HTERT RPE-1 (cell line): ENCODE measurements around the gene DOCK3.
"Not testable (repeated sequence)": the region's sequence is repeated elsewhere in the genome, so short reads cannot be mapped to it uniquely, and the experiment has no call there.

Experiments
- in situ Hi-C: fragments of 300-500 bp; cut with MboI; formaldehyde crosslinking; loops from 4 replicates; pipeline ENCODE4 v1.14.3; 2020; ENCODE audit warnings: low sequenced_read_pairs

The DOCK3 gene

DNA sequence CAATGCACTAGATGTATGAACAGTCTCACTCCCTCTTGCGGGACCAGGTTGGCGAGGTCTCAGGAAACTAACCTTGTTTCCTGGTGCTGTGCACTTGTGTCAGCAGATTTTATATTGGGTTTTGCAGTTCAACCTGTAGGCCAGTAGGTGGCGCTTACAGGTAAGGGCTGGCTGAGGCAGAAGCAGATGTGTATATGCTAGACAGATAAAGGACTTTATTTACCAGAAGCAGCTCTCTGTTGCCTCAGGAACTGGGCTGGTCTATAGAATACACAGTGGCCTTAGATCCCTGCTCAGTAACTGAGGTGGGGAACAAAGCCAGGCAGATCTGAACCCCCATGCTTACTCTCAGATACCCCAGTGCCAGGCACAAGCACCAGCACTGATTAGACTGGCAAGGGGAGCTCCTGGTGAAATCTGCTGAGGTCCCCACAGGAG lies 296.8 kb downstream of the DOCK3 start:
- in situ Hi-C loops: no loop called here

GRCh38 chr3:50972029-50972428 lies 297.3 kb downstream of the DOCK3 start:
- in situ Hi-C loops: no loop called here

- in situ Hi-C loops: not testable (repeated sequence)
Measured at GRCh38 chr3:50978586-50978985, 303.9 kb downstream of the DOCK3 start.

GRCh38 chr3:50978991-50979667 lies 304.4 kb downstream of the DOCK3 start:
- in situ Hi-C loops: no loop called here

DNA sequence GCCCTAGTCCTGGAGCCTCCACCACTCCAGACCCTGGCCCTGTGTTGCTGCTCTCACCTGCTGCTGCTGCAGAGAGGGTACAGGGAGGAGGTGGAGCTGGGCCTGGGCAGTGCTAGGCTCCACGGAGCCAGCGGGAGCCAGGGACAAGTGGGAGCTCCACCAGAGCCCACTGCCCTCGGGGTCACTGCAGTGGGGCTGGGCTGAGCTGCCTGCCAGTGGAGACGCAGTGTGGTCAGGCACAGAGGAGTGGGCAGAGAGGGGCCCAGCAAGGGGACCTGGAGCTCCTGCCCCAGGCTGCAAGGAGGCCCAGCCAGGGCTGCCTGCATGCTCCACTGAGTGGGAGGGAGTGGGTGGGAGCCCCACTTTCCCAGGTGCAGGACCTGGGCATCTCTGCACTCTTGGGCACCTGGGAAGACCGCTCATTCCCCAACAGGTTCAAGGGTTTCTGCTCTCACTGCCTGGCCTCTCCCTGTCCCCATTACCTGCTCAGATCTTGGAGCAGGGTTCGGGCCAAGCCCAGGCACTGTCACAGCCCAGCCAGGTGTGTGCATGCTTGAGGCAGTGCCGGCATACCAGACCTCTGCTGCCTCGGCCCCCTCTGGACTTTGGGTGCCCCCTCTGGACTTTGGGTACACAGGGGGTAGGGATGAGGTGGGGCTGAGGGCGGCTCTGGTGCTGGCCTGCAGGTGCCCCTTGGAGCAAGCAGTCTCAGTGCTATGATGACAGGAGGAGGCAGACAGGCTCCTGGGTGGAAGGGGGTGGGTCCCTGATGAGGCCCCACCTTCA lies 308.0 kb downstream of the DOCK3 start:
- in situ Hi-C loops: no loop called here

DNA sequence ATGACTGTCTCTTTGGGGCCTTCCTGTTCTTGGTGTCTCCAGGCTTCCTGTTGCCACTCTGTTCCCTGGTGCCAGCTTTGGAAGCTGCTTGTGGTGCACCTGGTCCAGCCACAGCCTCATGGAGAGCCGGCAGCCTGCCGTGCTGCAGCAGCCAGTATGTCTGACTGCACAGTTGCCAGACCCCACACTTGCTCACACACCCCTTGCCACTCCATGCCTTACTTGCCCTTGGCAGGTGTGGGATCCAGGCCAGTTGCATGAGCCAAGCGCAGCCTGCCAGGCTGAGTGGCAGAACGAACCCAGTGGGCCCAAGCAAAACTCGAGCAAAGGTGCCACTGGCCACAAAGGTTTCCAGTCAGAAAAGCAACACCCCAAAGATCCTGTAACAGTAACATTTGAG lies 309.2 kb downstream of the DOCK3 start:
- in situ Hi-C loops: no loop called here

- in situ Hi-C loops: no loop called here
Measured at GRCh38 chr3:50985893-50986292, 311.2 kb downstream of the DOCK3 start.

DNA sequence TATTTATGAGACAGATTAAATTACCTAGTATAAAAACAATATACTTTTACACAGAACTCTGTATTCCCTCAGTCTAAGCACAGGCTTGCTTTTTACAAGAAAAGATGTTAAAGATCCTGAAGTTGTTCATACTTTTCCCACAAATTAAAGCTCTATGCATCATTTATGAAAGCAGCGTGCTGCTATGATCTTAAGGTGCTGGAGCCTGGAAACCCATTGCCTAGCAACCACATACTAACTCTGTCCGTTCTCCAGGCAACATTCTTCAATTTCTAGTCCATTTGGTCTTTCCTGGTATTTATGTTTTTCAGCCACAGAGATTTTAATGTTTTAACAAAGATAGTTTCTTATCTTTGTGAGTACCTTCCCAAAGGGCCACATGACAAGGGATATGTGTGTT lies 312.0 kb downstream of the DOCK3 start:
- in situ Hi-C loops: no loop called here

GRCh38 chr3:50994537-50994936 lies 319.8 kb downstream of the DOCK3 start:
- in situ Hi-C loops: no loop called here

GRCh38 chr3:50995085-50995824 lies 320.5 kb downstream of the DOCK3 start:
- in situ Hi-C loops: no loop called here

DNA sequence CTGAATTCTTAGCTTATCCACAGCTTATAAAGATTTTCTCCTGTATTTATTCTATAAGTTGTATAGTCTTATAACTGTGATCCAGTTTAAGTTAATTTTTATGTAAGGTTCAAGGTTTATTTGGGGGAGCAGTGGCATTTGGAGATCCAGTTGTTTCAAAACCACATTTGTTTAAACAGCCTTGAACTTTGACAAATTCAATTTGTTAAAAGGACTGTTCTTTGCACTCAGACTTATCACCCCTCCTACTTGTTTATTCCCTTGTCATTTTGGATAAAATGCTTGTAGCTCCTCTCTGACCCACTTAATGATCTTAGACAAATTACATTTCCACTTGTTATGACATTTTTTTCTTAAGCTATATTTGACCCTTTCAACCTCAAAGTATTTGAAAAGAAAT lies 327.8 kb downstream of the DOCK3 start:
- in situ Hi-C loops: no loop called here

- in situ Hi-C loops: no loop called here
Measured at GRCh38 chr3:51004235-51004634, 329.5 kb downstream of the DOCK3 start.

GRCh38 chr3:51024121-51024520 lies 349.4 kb downstream of the DOCK3 start:
- in situ Hi-C loops: no loop called here

DNA sequence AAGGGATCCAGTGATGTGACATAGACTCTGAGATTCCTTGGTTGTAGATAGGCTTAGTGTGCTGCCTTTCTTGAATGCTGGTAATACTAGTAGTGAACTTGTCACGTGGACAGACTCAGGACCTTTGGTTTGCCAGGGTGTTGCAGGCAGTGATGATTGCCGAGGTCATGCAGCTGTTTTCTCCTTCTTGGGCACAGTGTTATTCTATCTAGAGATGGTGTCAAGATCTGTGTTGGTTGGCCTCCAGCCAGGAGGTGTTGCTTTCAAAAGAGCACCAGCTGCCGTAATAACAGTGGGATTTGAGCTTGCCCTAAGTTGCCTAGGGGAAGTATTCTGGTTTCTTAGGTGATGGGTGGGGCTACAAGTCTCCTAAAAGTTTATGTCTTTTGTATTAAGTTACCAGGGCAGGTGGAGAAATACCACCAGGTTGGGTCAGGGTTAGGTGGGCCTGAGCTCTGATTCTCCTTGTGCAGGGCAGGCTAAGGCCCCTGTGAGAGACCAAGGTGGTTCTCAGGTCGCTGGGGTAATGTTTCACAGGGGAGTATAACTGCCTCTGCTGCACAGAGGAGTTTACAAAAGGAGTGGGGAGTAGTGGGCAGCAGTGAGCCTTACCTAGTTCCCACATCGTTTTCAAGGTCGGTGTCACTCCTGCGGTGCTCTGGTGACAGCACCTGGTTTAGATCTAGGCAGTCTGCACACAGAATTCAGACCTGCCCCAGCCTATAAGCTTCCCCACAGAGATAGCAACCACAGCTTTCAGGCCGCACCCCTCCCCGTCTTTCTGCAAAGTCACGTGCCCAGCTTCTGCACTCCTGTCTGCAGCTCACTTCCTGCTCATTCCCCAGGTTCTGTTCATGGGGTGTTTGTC lies 350.3 kb downstream of the DOCK3 start:
- in situ Hi-C loops: no loop called here

DNA sequence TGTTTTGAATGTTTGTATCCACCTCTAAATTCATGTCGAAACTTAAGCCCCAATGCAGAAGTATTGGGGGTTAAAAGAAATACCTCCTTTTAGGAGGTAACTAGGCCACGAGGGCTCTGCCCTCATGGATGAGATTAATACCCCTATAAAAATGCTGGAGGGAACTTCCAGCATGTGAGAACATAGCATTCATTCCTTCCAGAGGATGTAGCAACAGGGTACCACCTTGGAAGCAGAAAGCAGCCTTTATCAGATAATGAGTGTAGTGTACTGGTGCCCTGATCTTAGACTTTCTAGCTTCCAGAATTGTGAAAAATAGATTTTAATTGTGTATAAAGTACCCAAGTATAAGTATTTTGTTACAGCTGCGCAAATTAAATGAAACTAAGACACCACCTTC lies 356.9 kb downstream of the DOCK3 start:
- in situ Hi-C loops: no loop called here

DNA sequence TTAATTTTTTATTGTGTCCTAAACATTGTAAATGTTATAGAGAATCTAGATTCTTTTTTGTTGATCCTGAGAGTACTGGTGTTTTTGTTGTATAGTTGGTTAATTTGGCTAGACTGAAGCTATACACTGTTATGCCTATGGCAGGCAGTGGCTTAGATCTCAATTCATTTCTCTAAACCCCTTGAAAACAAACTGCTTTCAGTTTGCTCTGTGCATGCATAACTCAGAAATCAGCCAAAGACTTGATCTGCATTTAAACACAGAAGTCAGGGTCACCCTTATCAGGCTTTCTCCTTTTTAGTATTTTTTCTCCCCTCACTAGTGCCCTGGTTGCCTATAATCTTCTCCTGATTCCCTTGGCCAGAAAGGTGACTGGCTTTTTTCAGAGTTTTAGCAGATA lies 360.9 kb downstream of the DOCK3 start:
- in situ Hi-C loops: no loop called here

DNA sequence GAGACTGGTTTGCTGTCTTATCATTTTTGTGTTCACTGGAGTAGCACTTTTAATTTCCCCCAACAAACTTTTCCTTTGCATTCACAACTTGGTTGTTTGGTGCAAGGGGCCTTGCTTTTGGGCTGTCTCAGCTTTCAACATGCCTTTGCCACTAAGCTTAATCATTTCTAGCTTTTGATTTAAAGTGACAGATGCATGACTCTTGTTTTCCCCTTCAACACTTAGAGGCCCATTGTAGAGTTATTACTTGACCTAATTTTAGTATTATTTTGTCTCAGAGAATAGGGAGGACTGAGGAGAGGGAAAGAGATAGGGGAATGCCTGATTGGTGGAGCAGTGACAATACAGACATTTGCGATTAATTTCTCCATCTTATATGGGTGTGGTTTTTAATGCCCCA lies 370.3 kb downstream of the DOCK3 start:
- in situ Hi-C loops: no loop called here

GRCh38 chr3:51052562-51052961 lies 377.8 kb downstream of the DOCK3 start:
- in situ Hi-C loops: no loop called here

DNA sequence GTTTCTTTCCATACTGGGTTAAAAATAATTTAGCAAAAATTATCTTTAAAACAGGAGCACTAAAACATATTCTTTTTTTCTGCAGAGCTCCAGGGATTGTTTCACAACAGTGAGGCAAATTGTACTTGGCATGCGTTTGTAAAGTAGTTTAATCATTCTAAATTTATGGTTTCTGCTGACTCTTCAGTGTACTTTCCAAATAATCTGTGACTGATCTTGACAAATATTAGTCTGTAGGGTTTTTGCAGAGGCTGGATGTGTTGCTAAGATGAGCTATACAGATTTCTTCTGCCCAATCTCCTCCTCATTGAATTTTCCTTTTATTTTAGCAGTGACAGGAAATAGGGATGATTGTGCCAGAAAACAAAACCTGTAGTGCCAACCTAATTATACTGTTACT lies 382.4 kb downstream of the DOCK3 start:
- in situ Hi-C loops: no loop called here

GRCh38 chr3:51063053-51063452 lies 388.3 kb downstream of the DOCK3 start:
- in situ Hi-C loops: no loop called here

GRCh38 chr3:51075221-51075775 lies 400.6 kb downstream of the DOCK3 start:
- in situ Hi-C loops: no loop called here
